ENCODE measurements around the gene LSM3. TPM values are rescaled to one million over a fixed set of nuclear protein-coding genes. Genes with fewer than 3 reads are reported as not detected.

Gene LSM3
- total and polyA plus RNA-seq, 9 of the 15 experiments (the other 6 are each of a cell fraction or from before 2014, with no cell fraction given): 33.8 to 203 (median 61.2) TPM

- 0 out of 2 replicates have a peak, but pooled peaks have one; percentile 31 for TF ChIP-seq VEZF1 (CRISPR knock-in tag; IDR thresholded peaks at IDR 0.05)
- TF ChIP-seq BMI1 (IDR thresholded peaks at IDR 0.05; ENCODE audit: low read length): peak; percentile 91
- no peak for TF ChIP-seq MED1 (CRISPR knock-in tag; IDR thresholded peaks at IDR 0.05; ENCODE audit: borderline replicate concordance)
- no peak for TF ChIP-seq NFYB (IDR thresholded peaks at IDR 0.05; ENCODE audit: extremely low read depth, insufficient read length)
- no peak for TF ChIP-seq ZBTB43 (CRISPR knock-in tag; IDR thresholded peaks at IDR 0.05)
- TF ChIP-seq SPI1 (IDR thresholded peaks at IDR 0.05; ENCODE audit: borderline replicate concordance, low read depth, low read length): peak; percentile 94
- no peak for TF ChIP-seq NBN (IDR thresholded peaks at IDR 0.05; ENCODE audit: low read depth)
- peak; percentile 84 for TF ChIP-seq DPF2 (IDR thresholded peaks at IDR 0.05)
- TF ChIP-seq CSDE1 (IDR thresholded peaks at IDR 0.05): peak in 1 of 2 experiments; percentile 69; a peak in 1 of 4 replicates
- no peak for TF ChIP-seq FOXO4 (CRISPR knock-in tag; IDR thresholded peaks at IDR 0.05)
- TF ChIP-seq HNRNPL (IDR thresholded peaks at IDR 0.05; ENCODE audit: low read depth, low read length): no peak
- peak; percentile 99 for TF ChIP-seq RFX1 (IDR thresholded peaks at IDR 0.05)
- TF ChIP-seq GTF2F1 (IDR thresholded peaks at IDR 0.05; ENCODE audit: low read depth, low read length): no peak
- peak; percentile 73 for TF ChIP-seq TEAD4 (IDR thresholded peaks at IDR 0.05; ENCODE audit: low read length)
- no peak for TF ChIP-seq TEAD4 (CRISPR knock-in tag; IDR thresholded peaks at IDR 0.05; ENCODE audit: borderline replicate concordance)
- TF ChIP-seq ZNF184 (CRISPR knock-in tag; IDR thresholded peaks at IDR 0.05): no peak
- TF ChIP-seq FOSL1 (tag; conservative IDR thresholded peaks at IDR 0.05): peak; percentile 100
- TF ChIP-seq HOXB6 (CRISPR knock-in tag; IDR thresholded peaks at IDR 0.05; ENCODE audit: borderline replicate concordance): no peak
- no peak for TF ChIP-seq RBM22 (IDR thresholded peaks at IDR 0.05; ENCODE audit: low read depth, low read length, poor library complexity, severe bottlenecking)
- TF ChIP-seq CEBPZ (IDR thresholded peaks at IDR 0.05; ENCODE audit: borderline replicate concordance, low read depth, low read length): no peak
- peak; percentile 52; the same call in 1 of the 2 replicates for TF ChIP-seq CEBPG (CRISPR knock-in tag; IDR thresholded peaks at IDR 0.05)
- peak; percentile 71 to 86 for TF ChIP-seq CEBPG (tag; conservative IDR thresholded peaks at IDR 0.05 in 1 of 2, IDR thresholded peaks at IDR 0.05 in 1 of 2)
Measured at GRCh38 chr3:14144423-14145075, 34.1 kb upstream of the LSM3 start (continued).

All from K562 (cell line).